IPS-NIHi7 (cell line): ENCODE data around the gene PRELID1.
"Not testable (repeated sequence)": the region's sequence is repeated elsewhere in the genome, so short reads cannot be mapped to it uniquely, and the experiment has no call there.

ENCODE experiments used
- DNase-seq: peaks from one replicate; pipeline ENCODE4 v3.0.0; 2012; ENCODE audit warnings: mixed read lengths; ENCODE audit errors: extremely low spot score

Gene PRELID1

DNA sequence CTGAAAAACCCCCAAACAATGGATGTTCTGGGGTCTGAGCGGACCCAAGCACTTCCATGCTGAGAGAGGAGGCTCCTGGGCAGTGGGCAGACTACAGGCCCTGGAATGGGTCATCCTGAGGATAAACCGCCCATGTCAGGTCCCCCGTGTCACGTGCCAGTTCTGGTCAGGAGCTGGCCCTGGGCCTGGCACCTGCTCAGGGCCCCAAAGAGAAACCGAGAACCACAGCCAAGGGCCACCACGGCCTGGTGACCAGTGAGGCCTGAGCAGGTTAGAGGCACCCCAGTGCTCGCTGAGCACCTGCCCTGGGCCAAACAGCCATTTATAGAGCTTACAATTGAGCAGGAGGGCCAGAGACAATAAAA lies 32.1 kb downstream of the PRELID1 start:
- no peak for DNase-seq

DNA sequence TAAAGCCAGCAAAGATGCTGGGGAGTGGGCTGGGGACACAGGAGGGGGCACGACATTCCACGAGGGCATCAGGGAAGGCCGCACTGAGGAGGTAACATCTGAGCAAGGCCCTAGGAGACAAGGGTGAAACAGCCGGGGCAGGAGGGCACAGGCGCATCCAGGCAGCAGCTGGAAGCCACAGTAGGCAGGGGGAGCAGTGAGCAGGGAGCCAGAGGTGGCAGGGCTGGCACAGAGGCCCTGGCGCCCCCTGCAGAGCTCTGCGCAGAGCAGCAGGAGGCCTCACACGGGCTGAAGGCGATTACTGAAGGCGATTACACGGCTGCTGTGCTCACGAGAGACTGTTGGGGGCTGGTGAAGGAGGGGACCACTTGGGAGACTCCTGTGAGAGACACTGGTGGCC lies 32.5 kb downstream of the PRELID1 start:
- DNase-seq = no peak

DNA sequence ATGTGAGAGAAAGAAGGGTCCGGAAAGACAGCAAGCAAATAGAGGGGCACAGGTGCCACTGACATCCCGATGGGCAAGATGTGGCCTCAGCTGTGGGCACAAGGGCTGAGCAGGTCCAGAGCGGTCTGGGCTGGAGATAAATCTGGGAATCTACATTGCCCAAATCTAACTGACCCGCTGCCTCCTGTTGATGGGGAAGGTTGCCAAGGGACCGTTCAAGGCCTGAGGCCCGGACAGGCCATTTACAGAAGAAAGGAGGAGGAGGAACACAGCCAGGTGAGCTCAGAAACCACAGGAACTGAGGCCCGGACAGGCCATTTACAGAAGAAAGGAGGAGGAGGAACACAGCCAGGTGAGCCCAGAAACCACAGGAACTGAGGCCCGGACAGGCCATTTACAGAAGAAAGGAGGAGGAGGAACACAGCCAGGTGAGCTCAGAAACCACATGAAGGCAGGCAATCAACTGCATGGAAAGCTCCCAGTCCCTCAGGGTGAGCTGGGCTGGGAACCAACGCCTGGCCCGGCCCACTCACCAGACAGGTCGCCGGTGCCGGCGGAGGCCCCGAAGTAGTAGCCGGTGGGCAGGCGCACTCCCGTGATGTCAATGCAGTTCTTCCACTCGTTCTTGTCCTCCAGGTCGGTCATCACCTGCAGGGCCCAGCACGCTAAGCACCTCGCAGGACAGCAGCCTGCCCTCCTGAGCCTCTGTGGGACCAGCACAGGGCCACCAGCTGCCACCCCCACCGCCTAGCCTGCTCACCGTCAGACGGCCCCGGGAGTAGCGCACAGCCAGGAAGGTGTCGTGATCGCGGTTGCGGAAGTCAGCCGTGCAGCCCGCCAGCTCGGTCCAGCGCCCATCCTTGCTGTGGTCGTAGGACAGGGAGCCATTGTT lies 33.2 kb downstream of the PRELID1 start:
- no peak for DNase-seq

DNA sequence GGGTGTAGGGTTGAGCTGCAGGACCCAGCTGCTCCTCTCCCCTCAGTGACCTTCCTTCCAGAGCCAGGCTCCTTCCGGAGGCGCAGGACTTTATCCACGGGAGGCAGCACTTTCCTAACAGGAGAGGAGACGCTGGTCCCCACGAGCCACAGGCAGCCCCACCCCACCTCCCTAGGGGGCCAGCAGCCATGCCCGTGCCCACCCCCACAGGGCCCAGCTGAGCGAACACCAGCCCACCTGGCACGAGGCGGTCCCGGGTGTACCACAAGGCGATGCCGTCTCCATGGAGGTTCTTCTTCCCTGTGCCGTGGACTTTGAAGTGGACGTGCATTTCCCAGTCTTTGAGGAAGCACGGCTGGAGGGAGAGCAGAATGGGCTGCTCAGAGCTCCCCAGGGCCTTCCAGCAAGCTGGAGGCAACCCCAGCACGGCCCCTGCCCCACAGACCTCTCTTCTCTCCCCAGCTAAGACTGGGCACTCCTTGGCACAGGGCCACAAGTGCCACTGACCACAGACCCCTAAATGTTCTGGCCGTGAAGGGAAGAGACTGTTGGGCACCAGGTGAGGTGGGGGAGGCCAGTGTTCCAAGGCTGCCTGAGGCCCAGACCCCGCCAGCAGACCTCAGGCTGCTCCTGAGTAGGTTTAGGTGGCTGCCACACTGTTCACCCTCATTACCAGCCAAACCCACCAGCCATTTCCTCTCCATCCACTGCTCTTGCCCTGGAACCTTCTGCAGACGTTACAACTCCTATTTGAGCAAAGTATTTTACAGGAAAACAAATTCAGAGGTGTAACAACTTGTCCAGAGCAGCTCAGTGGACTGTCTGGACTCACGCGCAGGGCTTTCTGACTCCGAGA lies 34.9 kb downstream of the PRELID1 start:
- DNase-seq = no peak

DNA sequence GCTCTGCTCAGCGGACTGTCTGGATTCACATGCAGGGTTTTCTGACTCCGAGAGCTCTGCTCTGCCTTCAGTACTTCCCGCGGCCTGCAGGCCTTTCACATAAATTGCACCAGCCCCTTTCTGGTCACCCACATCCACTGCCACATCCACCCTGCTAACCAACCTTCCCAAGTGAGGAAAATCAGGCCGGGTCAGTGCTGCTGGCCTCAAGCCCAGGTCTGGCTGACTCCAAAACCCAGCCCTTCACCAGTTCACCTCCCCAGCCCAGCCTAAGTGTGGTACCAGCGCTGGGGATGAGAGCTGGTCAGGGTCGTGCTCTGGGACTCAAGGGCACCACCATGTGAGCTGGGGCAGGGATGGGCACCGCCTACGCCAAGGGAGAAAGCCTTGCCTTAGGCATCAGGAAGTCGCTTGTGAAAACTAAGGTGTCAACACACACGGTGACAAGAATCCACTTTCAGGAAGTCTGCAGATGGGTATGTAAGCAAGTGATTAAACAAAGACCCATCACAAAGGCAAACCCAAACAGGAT lies 35.6 kb downstream of the PRELID1 start:
- DNase-seq = no peak

DNA sequence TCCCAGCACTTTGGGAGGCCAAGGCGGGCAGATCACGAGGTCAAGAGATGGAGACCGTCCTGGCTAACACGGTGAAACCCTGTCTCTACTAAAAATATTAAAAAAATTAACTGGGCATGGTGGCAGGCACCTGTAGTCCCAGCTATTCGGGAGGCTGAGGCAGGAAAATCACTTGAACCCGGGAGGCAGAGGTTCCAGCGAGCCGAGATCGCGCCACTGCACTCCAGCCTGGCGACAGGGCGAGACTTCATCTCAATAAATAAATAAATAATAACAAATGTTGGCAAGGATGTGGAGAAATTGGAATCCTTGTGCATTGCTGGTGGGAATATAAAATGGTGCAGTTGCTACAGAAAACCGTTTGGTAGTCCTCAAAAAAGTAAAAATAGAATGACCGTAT lies 39.4 kb downstream of the PRELID1 start:
- DNase-seq = not testable (repeated sequence)

DNA sequence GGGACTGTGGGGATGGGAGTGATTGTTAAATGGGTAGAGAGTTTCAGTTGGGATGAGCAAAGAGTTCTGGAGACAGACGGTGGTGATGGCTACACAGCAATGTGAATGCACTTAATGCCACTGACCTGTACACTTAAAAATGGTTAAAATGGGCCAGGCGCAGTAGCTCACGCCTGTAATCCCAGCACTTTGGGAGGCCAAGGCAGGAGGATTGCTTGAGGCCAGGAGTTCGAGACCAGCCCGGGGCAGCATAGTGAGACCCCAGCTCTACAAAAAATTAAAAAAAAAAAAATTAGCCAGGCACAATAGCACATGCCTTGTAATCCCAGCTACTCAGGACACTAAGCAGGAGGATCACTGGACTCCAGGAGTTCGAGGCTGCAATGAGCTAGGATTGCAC lies 40.2 kb downstream of the PRELID1 start:
- no peak for DNase-seq

DNA sequence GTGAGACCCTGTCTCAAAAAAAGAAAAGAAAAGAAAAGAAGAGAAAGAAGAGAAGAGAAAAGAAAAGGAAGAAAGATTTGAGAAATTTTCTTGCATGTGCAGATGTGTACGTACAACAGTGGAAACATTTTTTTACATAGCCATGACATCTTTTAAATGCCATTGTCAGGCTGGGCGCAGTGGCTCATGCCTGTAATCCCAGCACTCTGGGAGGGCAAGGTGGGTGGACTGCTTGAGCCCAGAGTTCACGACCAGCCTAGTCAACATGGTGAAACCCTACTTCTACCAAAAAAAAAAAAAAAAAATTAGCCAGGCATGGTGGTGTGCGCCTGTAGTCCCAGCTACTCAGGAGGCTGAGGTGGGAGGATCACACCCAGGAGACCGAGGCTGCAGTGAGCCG lies 41.3 kb downstream of the PRELID1 start:
- DNase-seq = no peak

DNA sequence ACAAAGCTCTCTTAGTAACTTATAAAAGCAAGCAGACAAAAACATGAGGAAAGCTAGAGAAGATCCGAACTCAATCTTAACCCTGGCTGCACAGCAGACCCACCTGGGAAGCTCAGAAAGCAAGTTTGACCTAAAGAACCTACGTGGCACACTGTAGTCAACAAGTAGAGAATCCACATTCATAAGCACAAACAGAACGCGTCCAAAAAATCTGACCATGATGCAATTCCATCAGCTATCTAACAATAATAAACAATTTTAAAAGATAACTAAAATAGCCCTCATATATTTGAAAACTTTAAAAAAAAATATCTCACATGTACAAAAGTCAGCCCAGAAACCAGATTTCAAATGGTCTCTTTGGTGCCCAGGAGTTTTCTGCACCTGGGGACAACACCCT lies 43.2 kb downstream of the PRELID1 start:
- DNase-seq = no peak

DNA sequence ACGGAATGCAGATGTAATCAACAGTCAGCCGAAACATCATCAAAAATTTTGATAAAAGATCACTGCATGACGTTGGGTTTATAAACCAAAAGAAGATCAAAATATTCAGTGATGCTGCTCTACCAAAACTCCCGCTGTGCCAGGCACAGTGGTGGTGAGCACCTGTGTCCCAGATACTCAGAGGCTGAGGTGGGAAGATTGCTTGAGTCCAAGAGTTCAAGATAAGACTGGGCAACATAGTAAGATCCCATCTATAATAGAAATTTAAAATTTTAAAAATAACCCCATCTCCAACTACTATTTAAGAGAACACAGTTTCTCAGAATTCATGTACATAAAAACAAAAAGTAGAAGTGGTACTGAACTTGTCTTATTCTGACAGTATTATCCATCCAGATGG lies 44.1 kb downstream of the PRELID1 start:
- DNase-seq = no peak

DNA sequence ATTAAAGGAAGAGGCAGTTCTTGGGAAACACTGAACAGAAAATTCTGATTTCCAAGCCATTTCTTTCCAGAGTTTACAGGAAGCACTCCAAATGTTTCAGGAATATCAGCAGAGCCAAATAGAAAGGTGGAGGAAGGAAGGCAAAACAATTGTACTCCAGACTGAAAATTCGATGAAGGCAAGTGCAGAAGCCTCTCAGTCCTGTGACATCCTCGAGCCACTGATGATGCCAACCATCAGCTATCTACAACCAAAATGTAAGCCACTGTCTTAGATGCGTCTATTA lies 45.7 kb downstream of the PRELID1 start:
- DNase-seq = no peak

DNA sequence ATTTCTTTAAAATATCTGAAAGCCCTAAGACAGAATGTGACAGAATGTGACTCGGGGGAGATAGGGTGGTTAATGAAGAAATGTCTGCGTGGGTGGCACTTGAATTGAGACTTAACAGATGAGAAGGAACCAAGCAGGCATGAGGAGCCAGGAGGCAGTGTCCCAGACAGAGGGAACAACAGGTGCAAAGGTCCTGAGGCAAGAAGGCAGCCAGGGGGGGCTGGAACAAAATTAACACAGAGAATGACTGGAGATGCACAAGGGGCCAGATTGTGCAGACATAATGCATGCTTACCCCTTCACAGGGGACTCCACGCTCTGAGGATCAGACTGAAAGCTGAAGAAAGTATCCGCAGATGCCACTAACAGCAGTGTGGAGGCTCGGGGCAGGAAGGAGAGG lies 46.2 kb downstream of the PRELID1 start:
- DNase-seq = no peak

DNA sequence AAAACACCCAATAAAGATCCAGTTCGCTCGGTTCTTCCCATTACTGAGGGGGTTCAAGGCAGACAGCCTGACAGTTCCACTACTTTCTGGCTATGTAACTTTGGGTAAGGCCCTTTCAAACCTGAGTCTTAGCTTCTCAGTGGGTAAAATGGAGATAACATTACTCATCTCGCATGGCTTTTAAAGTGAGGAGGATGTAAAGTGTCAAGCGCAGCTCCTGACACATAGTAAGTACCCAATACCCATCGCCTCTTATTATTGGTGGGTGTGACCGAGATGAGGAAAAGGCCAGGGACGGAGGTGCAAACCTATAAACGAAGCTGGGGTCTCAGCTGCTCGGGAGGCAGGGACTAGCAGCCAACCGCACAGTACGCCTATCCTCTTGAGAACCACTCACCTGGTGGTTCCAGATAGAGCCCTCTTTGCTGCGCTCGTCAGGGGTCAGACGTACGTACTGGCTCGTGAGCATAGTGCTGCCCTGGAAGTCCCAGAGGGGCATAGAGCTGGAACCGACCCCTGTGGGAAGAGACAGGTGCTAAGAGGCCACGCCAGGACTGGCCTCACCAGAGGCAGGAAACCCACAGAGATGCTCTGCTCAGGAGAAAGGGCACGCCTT lies 47.3 kb downstream of the PRELID1 start:
- no peak for DNase-seq

DNA sequence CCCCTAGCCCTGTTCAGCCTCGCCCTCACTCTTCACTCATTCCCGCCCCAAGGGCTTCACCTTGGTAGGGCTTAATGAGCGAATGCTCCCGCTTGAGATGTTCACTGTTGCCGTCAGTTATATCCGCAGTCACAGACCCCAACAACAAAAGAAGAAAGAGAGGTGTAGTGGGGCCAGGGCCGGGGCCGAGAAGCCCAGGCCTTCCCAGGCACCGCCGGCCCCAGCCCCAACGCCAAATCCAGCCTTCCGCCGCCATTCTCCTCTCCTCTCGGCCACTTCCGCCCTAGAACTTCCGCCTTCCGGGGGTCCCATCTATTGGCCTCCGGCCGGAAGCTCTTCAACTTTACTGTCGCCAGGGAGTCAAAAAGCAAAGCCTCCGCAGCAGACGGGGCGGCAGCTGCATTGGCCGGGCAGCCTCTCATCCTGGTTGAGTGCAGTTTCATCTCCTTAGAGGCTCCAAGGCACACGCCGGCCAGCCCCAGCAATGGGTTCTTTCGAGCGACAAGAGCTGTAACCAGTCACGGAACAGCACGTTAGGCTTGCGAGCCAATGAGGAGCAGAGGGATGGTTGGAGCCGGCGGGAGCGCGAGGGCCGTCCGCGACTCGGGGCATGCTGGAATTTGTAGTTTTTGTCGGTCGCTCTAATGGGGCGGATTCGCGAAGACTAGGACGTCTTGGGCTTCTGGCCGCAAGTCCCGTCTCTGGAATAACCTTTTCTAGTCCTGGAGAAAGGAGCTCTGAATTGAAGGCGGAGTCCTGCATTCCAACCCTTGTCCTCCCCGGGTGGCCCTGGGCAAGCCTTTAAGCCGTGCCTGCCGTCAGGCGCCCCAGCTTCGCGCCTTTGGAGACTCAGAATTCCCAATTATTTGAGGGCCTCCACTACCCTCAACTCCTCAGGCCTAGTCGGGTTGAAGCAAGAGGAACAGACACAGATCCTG lies 48.1 kb downstream of the PRELID1 start, which contains the start of gene LMAN2:
LMAN2 (minus strand) TSS at position 277 of the 938 bp plus-strand sequence; CDS start at position 256, 21 bp downstream.
- peak; percentile 95 for DNase-seq

DNA sequence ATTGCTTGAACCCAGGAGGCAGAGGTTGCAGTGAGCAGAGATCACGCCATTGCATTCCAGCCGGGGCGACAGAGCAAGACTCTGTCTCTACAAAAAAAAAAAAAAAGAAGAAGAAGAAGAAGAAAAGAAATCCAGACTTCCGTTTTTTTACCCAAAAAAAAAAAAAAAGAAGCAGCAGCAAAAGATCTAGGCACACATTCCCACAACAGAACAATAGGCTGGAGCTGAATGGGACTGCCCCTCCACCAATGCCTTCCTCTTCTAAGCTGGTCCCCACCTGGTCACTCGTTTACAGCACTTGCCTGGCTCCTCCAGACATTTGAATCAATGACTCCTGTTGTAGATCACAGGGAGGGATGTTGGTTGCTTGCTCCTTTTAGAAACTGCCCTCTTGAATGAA lies 49.5 kb downstream of the PRELID1 start:
- no peak for DNase-seq

DNA sequence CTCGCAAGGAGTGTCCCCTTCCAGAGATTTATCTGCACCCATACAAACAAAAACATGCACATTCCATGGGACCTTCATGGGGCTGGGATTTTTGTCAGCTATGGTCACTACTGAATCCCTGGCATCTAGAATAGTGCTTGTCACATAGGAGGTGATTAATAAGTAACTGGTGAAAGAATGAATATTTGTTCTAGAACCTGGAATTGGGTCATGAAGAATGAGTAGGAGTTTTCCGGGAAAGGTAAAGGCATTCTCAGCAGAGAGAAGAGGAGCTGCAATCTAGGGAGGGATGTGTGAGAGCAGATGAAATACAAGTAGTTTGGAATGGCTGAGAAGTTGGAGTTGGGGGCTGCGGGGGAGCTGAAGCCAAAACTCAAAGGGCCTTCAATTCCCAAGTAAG lies 50.7 kb downstream of the PRELID1 start:
- DNase-seq = no peak

DNA sequence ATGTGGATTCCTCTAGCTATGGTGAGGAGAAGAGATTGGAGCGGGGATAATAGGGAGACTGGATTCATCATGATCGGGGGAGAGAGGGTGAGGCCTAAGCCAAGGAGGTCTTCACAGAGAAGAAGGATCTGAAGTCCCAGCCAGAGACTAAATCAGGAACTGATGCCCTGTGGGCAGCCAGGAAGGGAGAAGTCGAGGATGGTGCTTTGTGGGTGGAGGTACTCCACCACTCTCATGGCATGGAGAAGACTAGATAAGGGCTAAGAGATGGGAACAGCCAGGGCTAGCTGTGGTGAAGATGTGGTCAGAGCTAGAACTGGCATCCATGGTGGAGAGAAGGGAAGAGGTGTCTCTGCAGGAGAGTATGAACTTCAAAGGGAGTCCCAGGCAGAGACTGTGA lies 51.1 kb downstream of the PRELID1 start:
- DNase-seq = no peak

DNA sequence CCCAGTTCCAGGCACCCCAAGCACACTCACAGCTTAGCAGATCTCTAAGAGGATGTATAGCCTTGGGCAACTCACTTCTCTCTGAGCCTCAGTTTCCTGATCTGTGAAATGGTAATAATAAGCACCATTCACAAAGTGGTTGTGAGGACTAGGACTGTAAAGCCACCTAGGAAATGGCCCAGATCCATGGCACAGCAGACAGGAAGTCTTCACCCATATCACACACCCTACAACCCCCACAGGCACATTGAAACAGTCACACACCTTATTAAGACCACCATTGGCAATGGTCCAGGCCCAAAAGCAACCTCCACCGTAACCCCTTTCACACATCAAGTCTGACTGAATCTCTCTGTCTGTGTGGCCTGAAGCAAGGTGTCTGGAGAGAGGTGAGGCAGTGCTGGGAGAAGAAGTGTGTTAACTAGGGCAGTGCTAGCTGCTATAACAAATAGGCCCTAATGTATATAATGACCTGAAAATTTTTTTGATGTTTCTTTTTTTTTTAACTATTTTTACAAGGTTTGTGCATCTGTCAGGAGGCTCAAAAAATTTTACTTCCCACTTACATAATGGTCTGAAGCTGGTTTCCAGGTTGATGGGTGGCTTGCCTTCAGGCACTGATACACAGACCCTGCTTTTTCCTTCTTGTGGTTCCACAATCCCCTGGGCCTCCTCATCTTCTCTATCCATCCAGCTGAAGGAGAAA lies 51.7 kb downstream of the PRELID1 start:
- DNase-seq = no peak

DNA sequence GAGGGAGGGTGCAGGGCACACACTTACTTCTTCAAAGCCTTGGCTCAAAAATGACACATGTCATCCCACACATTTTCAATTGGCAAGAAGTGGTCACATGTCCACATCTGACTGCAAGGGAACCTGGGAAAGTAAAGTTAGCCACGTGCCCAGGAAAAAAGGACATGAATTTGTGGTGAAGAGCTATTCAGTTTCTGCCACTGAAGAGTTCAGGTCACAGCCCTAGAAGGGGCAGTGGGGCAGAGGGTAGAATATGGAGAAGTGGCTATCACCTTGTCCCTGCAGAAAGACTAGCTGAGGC lies 52.2 kb downstream of the PRELID1 start:
- no peak for DNase-seq
